GM12872 (cell line): ENCODE measurements around the gene LPIN1.

Source experiments
- TF ChIP-seq, protein P1 (sequence below): IDR thresholded peaks from 3 replicates; pipeline ENCODE4 v1.5.1; 2011; ENCODE audit warnings: low read depth, mild to moderate bottlenecking, low read length, moderate library complexity; ENCODE audit not compliant: insufficient read depth

The LPIN1 gene

DNA sequence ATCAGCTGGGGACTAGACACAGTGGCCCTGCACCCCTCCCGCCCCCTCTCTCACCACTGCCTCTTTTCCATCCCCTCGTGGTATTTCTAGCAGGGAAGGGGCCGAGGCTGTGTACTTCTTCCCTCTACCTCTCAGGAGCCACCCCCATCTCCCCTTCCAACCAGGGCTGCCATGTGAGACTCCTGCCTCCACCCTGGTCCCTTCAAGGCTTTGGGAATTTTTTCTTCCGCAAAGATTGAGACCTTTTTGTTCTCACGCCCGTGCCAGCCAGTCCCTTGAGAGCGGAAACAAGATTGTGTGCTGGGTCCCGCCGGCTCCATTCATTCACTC is 39.1 kb downstream of the LPIN1 start:
- TF ChIP-seq, protein P1, sequence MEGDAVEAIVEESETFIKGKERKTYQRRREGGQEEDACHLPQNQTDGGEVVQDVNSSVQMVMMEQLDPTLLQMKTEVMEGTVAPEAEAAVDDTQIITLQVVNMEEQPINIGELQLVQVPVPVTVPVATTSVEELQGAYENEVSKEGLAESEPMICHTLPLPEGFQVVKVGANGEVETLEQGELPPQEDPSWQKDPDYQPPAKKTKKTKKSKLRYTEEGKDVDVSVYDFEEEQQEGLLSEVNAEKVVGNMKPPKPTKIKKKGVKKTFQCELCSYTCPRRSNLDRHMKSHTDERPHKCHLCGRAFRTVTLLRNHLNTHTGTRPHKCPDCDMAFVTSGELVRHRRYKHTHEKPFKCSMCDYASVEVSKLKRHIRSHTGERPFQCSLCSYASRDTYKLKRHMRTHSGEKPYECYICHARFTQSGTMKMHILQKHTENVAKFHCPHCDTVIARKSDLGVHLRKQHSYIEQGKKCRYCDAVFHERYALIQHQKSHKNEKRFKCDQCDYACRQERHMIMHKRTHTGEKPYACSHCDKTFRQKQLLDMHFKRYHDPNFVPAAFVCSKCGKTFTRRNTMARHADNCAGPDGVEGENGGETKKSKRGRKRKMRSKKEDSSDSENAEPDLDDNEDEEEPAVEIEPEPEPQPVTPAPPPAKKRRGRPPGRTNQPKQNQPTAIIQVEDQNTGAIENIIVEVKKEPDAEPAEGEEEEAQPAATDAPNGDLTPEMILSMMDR = no peak

DNA sequence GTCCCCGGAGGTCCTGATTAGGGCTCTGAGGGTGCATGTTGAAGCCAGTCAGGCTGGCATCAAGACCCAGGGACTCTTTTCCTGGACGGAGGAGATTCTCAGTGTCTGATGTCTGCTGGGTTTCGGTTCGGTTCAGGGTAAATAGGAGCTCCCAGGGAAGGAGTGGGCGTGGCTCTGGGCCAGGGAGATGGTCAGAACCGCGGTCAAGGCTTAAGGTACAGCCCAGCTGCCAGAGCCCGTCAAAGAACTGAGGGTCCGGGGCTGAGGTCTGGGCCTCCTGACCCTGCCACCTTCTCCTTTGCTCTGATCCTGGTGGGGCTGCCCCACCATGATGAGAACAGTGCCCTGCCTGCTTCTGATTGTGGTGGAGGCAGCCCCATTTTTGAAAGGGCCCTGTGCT is 39.8 kb downstream of the LPIN1 start:
- TF ChIP-seq, protein P1 = no peak

DNA sequence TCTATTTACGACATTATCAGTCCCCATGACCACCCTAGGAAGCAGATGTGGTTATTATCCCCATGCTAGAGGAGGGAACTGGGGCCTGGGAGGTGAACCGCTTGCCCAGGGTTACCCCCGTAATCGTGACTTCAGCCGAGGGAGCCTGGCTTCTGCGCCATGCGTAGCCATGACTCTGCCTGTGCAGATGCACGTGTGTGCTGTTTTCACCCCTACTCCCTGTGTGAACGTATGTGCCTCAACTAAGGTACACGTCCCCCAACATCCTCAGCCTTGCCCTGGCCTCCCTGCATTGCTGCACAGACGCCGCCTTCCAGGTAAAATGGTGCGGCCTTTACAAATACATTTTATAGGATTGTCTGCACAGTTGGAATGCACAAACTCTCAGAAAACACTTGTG is 40.2 kb downstream of the LPIN1 start:
- TF ChIP-seq, protein P1 = no peak

DNA sequence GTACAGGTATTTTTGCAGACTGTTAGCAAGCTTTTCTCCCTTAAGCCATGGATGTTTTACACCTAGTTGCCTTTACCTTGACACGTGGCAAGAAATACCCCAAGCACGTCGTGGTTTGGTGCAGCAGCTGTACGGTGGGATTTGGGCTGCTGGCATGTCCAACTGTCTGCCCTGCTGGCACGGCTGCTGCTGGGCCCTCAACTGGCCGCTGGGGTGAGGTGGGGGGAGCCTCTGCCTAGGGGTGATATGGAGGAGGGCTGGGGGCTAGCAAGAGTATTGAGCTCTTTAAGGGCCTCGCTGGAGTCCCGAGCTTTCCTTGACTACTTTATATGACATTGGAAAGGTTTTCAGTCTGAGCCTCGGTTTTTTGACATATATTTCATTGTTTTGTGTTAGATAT is 41.6 kb downstream of the LPIN1 start:
- TF ChIP-seq, protein P1 = no peak

DNA sequence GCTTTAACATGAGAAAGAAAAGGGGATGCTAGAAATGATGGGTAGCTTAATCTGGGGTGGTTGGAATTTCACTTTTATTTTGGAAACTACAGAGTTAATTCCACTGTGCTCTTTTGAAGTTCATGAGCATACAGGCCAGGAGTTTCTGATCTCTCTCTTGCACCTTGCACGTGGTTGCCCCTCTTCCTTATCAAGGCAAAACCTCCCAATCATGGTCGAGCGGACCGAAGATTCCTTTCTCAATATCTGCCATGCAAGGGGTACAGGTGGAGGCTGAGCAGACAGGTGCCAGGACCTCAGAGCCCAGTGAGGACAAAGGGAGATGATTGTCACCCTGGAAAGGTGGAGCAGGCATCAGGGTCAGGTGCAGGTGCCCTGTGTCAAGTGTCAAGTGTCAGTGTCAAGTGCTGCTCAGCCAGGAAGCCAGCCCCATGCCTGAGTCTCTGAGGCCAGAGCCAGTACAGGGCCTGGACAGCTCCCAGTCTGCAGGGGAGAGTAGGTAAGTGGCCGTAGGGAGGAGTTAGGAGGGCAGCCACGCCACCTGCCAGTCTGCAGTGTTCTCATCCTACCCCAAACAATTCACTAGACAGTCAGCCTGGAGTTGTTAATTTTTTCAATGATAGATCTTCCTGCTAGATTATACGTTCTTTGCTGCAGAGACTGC is 42.2 kb downstream of the LPIN1 start:
- TF ChIP-seq, protein P1 = no peak

DNA sequence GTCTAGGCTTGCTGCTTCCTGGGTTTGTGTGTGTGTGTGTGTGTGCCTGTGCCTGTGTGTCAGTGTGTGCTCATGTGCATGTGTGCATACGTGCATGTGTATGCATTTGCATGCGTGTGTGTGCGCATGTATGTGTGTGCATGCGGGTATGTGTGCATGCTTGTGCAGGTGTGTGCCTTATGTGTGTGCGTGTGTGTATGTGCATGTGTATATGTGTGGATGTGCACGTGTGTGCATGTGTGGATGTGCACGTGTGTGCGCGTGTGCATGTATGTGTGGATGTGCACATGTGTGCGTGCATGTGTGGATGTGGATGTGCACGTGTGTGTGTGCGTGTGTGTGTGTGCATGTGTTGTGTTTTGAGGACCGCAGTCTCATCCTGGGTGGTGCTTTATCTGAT is 42.8 kb downstream of the LPIN1 start:
- TF ChIP-seq, protein P1 = no peak

DNA sequence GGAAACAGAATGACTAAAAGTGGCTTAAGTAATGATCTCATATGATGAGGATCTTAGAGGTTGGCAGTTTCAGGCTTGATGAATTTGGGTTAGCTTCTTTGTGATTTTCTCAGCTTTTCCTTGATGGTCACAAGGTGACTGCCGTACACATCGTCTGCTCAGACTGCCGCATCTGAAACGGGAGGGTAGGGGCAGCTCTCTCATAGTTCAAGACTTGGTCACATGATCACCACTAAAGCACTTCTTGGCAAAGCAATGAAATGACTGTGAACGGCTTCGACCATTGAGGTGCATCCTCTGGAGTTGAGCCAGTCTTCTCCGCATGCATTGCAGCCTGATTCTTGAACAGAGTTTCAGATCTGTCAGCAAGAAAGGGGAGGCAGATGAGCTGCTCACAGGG is 43.8 kb downstream of the LPIN1 start:
- TF ChIP-seq, protein P1 = no peak
